GF-D8 (cell line): ENCODE measurements around the gene FMNL3.

Experiments used
- DNase-seq: peaks from one replicate; lab custom pipeline; 2025; lab: John Stamatoyannopoulos, UW

Gene FMNL3

GRCh38 chr12:49604856-49605255 is 102.3 kb downstream of the FMNL3 start:
- no peak for DNase-seq

GRCh38 chr12:49603721-49604120 is 103.5 kb downstream of the FMNL3 start:
- DNase-seq, result no peak

- DNase-seq, result no peak
Observed at GRCh38 chr12:49599961-49600360, 107.2 kb downstream of the FMNL3 start.

GRCh38 chr12:49598527-49598926 is 108.7 kb downstream of the FMNL3 start:
- no peak for DNase-seq

GRCh38 chr12:49588721-49589516 is 118.3 kb downstream of the FMNL3 start:
- no peak for DNase-seq

- DNase-seq, result no peak
Observed at GRCh38 chr12:49588281-49588680, 118.9 kb downstream of the FMNL3 start.

GRCh38 chr12:49587174-49587908 is 119.9 kb downstream of the FMNL3 start:
- DNase-seq, result no peak
